Astrocyte (in vitro differentiated cells and primary cell): ENCODE data around the gene KIAA1217. TPM values are rescaled to one million over a fixed set of nuclear protein-coding genes. Genes with fewer than 3 reads are reported as not detected.

ENCODE experiments used
- DNase-seq: peaks from one replicate; pipeline ENCODE4 v3.0.0-alpha.2; 2010; ENCODE audit warnings: low read depth
- FAIRE-seq: peaks from 2 replicates; lab custom pipeline; 2011; peaks lifted over from hg19 to GRCh38; lab: Jason Lieb, UNC
- H2AFZ ChIP-seq: 2 replicates; pipeline ENCODE4 v1.6.0; 2012; ENCODE audit warnings: low read depth, low read length, inconsistent platforms
- H3K27ac ChIP-seq: 2 replicates; pipeline ENCODE4 v1.5.1; 2011; ENCODE audit warnings: low read depth, low read length, inconsistent platforms
- H3K27me3 ChIP-seq: 2 replicates; pipeline ENCODE4 v1.6.0; 2011; ENCODE audit warnings: low read length, inconsistent platforms; ENCODE audit not compliant: insufficient read depth
- H3K36me3 ChIP-seq: 2 replicates; pipeline ENCODE4 v1.5.1; 2011; ENCODE audit warnings: low read length, inconsistent platforms; ENCODE audit not compliant: insufficient read depth
- H3K4me1 ChIP-seq: 2 replicates; pipeline ENCODE4 v1.5.1; 2011; ENCODE audit warnings: low read length, inconsistent platforms; ENCODE audit not compliant: insufficient read depth
- H3K4me2 ChIP-seq: 2 replicates; pipeline ENCODE4 v1.6.0; 2012; ENCODE audit warnings: low read length, inconsistent platforms
- H3K4me3 ChIP-seq: 2 replicates; pipeline ENCODE4 v1.5.1; 2011; ENCODE audit warnings: low read depth, mild to moderate bottlenecking, low read length, inconsistent platforms; ENCODE audit not compliant: insufficient read depth
- H3K79me2 ChIP-seq: 2 replicates; pipeline ENCODE4 v1.6.0; 2012; ENCODE audit warnings: mild to moderate bottlenecking, low read length, inconsistent platforms; ENCODE audit not compliant: insufficient read depth
- H3K9ac ChIP-seq: 2 replicates; pipeline ENCODE4 v1.6.0; 2012; ENCODE audit warnings: mild to moderate bottlenecking, low read length, inconsistent platforms
- H3K9me3 ChIP-seq: 2 replicates; pipeline ENCODE4 v1.5.1; 2012; ENCODE audit warnings: low read depth, mild to moderate bottlenecking, low read length, inconsistent platforms; ENCODE audit not compliant: insufficient read depth
- H4K20me1 ChIP-seq: 2 replicates; pipeline ENCODE4 v1.6.0; 2012; ENCODE audit warnings: low read length, inconsistent platforms; ENCODE audit not compliant: insufficient read depth
- H3K27ac Mint-ChIP-seq: one replicate; pipeline ENCODE4 v1.8.0; 2021; ENCODE audit warnings: mild to moderate bottlenecking, mixed read lengths; ENCODE audit not compliant: unreplicated experiment
- H3K27me3 Mint-ChIP-seq: one replicate; pipeline ENCODE4 v1.8.0; 2021; ENCODE audit warnings: low read depth, mixed read lengths; ENCODE audit not compliant: unreplicated experiment
- H3K36me3 Mint-ChIP-seq: one replicate; pipeline ENCODE4 v1.8.0; 2021; ENCODE audit warnings: low read depth, mixed read lengths; ENCODE audit not compliant: unreplicated experiment
- H3K4me1 Mint-ChIP-seq: one replicate; pipeline ENCODE4 v1.8.0; 2021; ENCODE audit warnings: low read depth, mixed read lengths; ENCODE audit not compliant: unreplicated experiment
- H3K4me3 Mint-ChIP-seq: one replicate; pipeline ENCODE4 v1.8.0; 2021; ENCODE audit warnings: mild to moderate bottlenecking, moderate library complexity, mixed read lengths; ENCODE audit not compliant: unreplicated experiment
- H3K9me3 Mint-ChIP-seq: one replicate; pipeline ENCODE4 v1.8.0; 2021; ENCODE audit warnings: mild to moderate bottlenecking, mixed read lengths; ENCODE audit not compliant: unreplicated experiment
- CTCF ChIP-seq: IDR thresholded peaks from 2 replicates; pipeline ENCODE4 v1.5.1; 2011; ENCODE audit warnings: low read depth, mild to moderate bottlenecking, inconsistent platforms, low read length, moderate library complexity; ENCODE audit not compliant: insufficient read depth
- EZH2 ChIP-seq: IDR thresholded peaks from 2 replicates; pipeline ENCODE4 v1.6.1; 2012; ENCODE audit warnings: mild to moderate bottlenecking, low read length, inconsistent platforms; ENCODE audit not compliant: insufficient read depth
- total RNA-seq: library from RNA; stranded (reverse); gene quantifications from 2 replicates; pipeline ENCODE4 v1.2.1, GENCODE V29; 2021

The KIAA1217 gene
- total RNA-seq, 1 donor from 2014 or later = 31.8 TPM

GRCh38 chr10:24477915-24478314, 269.0 kb downstream of the KIAA1217 start:
- H3K36me3 Mint-ChIP-seq = peaks cover 51% of the 10 kb centered on the region
- no peak overlapping the region for H3K27ac ChIP-seq
- peaks cover 78% of the 10 kb centered on the region for H4K20me1 ChIP-seq

GRCh38 chr10:24479806-24480205, 270.9 kb downstream of the KIAA1217 start:
- Histone ChIP-seq H3K36me3 (peaks cover 4% of the 10 kb centered on the region), H4K20me1 (peaks cover 75% of the 10 kb centered on the region), H3K4me3 (no peak overlapping the region), H3K4me1 (peaks cover 9% of the 10 kb centered on the region), H3K27me3 (no peaks in the 10 kb centered on the region), H3K27ac (no peak overlapping the region), H3K79me2 (peaks cover 69% of the 10 kb centered on the region), H3K9me3 (no peaks in the 10 kb centered on the region), H3K9ac (no peak overlapping the region), H3K4me2 (no peak overlapping the region), H2AFZ (no peak overlapping the region)
- Mint-ChIP-seq H3K4me3 (no peak overlapping the region), H3K4me1 (peaks cover 11% of the 10 kb centered on the region), H3K27me3 (no peaks in the 10 kb centered on the region), H3K9me3 (no peaks in the 10 kb centered on the region), H3K36me3 (peaks cover 42% of the 10 kb centered on the region), H3K27ac (no peak overlapping the region)
- FAIRE-seq (no peak), DNase-seq (no peak)
- TF ChIP-seq EZH2 = no peak
- no peak for TF ChIP-seq CTCF

More at GRCh38 chr10:24477915-24478314, 269.0 kb downstream of the KIAA1217 start:
- Histone ChIP-seq H3K36me3 (peaks cover 10% of the 10 kb centered on the region), H3K4me1 (no peaks in the 10 kb centered on the region), H3K4me2 (no peak overlapping the region), H2AFZ (no peak overlapping the region), H3K27me3 (no peaks in the 10 kb centered on the region), H3K4me3 (no peak overlapping the region), H3K9ac (no peak overlapping the region), H3K79me2 (peaks cover 72% of the 10 kb centered on the region), H3K9me3 (no peaks in the 10 kb centered on the region)
- DNase-seq = no peak
- Mint-ChIP-seq H3K4me3 (no peak overlapping the region), H3K27me3 (no peaks in the 10 kb centered on the region), H3K4me1 (no peaks in the 10 kb centered on the region), H3K27ac (no peak overlapping the region), H3K9me3 (no peaks in the 10 kb centered on the region)
- no peak for FAIRE-seq
- TF ChIP-seq CTCF (no peak), EZH2 (no peak)

- H3K4me1 Mint-ChIP-seq = peaks cover 15% of the 10 kb centered on the region
- H3K4me2 ChIP-seq = no peak overlapping the region
- peaks cover 4% of the 10 kb centered on the region for H3K36me3 ChIP-seq
- TF ChIP-seq CTCF (no peak), EZH2 (no peak)
- H3K4me3 ChIP-seq = no peak overlapping the region
- H3K9ac ChIP-seq = no peak overlapping the region
- peaks cover 78% of the 10 kb centered on the region for H4K20me1 ChIP-seq
- H3K27ac ChIP-seq = no peak overlapping the region
- no peaks in the 10 kb centered on the region for H3K27me3 Mint-ChIP-seq
- H3K79me2 ChIP-seq = peaks cover 72% of the 10 kb centered on the region
- H3K36me3 Mint-ChIP-seq = peaks cover 43% of the 10 kb centered on the region
- DNase-seq (no peak), FAIRE-seq (no peak)
- no peaks in the 10 kb centered on the region for H3K9me3 ChIP-seq
- H3K4me1 ChIP-seq = peaks cover 9% of the 10 kb centered on the region
- H3K9me3 Mint-ChIP-seq = no peaks in the 10 kb centered on the region
- H3K27ac Mint-ChIP-seq = no peak overlapping the region
- H3K27me3 ChIP-seq = no peaks in the 10 kb centered on the region
- H2AFZ ChIP-seq = no peak overlapping the region
- H3K4me3 Mint-ChIP-seq = no peak overlapping the region
Measured at GRCh38 chr10:24480447-24480846, 271.5 kb downstream of the KIAA1217 start.
